MCF 10A (cell line): ENCODE results near the gene SCN2B. TPM values are rescaled to one million over a fixed set of nuclear protein-coding genes. Genes with fewer than 3 reads are reported as not detected.

Source experiments
- BruUV-seq: library from RNA; stranded (reverse); fragments of 400-500 nt; replicated peaks from 2 replicates; lab custom pipeline; 2021; lab: Mats Ljungman, UMichigan
- CTCF ChIA-PET: fragments of 300-600 bp; sonication (Branson Sonifier 250); formaldehyde crosslinking; extraction: SDS; loops from one replicate; lab custom pipeline; 2021; ENCODE audit warnings: antibody characterized with exemption, inconsistent platforms; lab: Yijun Ruan, JAX
- POLR2A ChIA-PET: fragments of 300-600, 350-650 bp; sonication (Branson Sonifier 250); formaldehyde crosslinking; extraction: SDS; loops from one replicate; lab custom pipeline; 2020; ENCODE audit warnings: antibody characterized with exemption, inconsistent platforms; lab: Yijun Ruan, JAX
- DNase-seq: peaks from one replicate; pipeline ENCODE4 v3.0.0-alpha.2; 2018; ENCODE audit not compliant: unreplicated experiment
- H3K27ac Mint-ChIP-seq: one replicate; pipeline ENCODE4 v1.8.0; 2022; ENCODE audit warnings: mild to moderate bottlenecking, low read depth, mixed read lengths; ENCODE audit not compliant: unreplicated experiment
- H3K27me3 Mint-ChIP-seq: one replicate; pipeline ENCODE4 v1.8.0; 2022; ENCODE audit warnings: mixed read lengths; ENCODE audit not compliant: insufficient read depth, unreplicated experiment
- H3K36me3 Mint-ChIP-seq: one replicate; pipeline ENCODE4 v1.8.0; 2022; ENCODE audit warnings: mild to moderate bottlenecking, moderate library complexity, mixed read lengths; ENCODE audit not compliant: insufficient read depth, unreplicated experiment
- H3K4me1 Mint-ChIP-seq: one replicate; pipeline ENCODE4 v1.8.0; 2022; ENCODE audit warnings: mixed read lengths; ENCODE audit not compliant: insufficient read depth, unreplicated experiment
- H3K4me3 Mint-ChIP-seq: one replicate; pipeline ENCODE4 v1.8.0; 2022; ENCODE audit warnings: mild to moderate bottlenecking, moderate library complexity, mixed read lengths; ENCODE audit not compliant: unreplicated experiment
- H3K9me3 Mint-ChIP-seq: one replicate; pipeline ENCODE4 v1.8.0; 2022; ENCODE audit warnings: mixed read lengths; ENCODE audit not compliant: unreplicated experiment
- CTCF ChIP-seq: fragments of 200-600 bp; IDR thresholded peaks from one replicate; pipeline ENCODE4 v1.8.0; 2022; ENCODE audit warnings: antibody characterized with exemption, mild to moderate bottlenecking; ENCODE audit not compliant: unreplicated experiment
- intact Hi-C: fragments of 100-400 bp; cut with micrococcal nuclease; formaldehyde crosslinking; loops from 2 replicates; pipeline ENCODE4 v1.14.1; 2022
- total RNA-seq: library from RNA; stranded (reverse); gene quantifications from 2 replicates; pipeline ENCODE4 v1.2.3, GENCODE V29; 2022

The SCN2B gene
- total RNA-seq, 1 experiment from 2014 or later: not detected

- no TSS peak for BruUV-seq
- Mint-ChIP-seq H3K4me1 (no peaks in the 10 kb centered on the region), H3K27ac (no peak overlapping the region), H3K9me3 (no peaks in the 10 kb centered on the region), H3K36me3 (no peaks in the 10 kb centered on the region), H3K27me3 (peaks cover 32% of the 10 kb centered on the region), H3K4me3 (no peak overlapping the region)
- POLR2A ChIA-PET: no interaction called here
- DNase-seq: no peak
- TF ChIP-seq CTCF: no peak
- CTCF ChIA-PET: interaction anchor here (1.2 to 1.8 kb wide), 2 partner anchors 9 to 49 kb away, joined by 3 to 4 read pairs; no protein-coding TSS in a partner anchor
- intact Hi-C loops: no loop called here
These were observed 13.6 kb downstream of the SCN2B start for GRCh38 chr11:118162846-118163245.

GRCh38 chr11:118161786-118162185 is 14.7 kb downstream of the SCN2B start:
- Mint-ChIP-seq H3K4me3 (no peak overlapping the region), H3K36me3 (no peaks in the 10 kb centered on the region), H3K4me1 (peaks cover 5% of the 10 kb centered on the region), H3K9me3 (no peaks in the 10 kb centered on the region), H3K27me3 (peaks cover 42% of the 10 kb centered on the region), H3K27ac (no peak overlapping the region)
- no peak for TF ChIP-seq CTCF
- no peak for DNase-seq
- intact Hi-C loops: no loop called here
- ChIA-PET POLR2A (no interaction called here), CTCF (interaction anchor here (0.6 to 1.8 kb wide), 3 partner anchors 10 to 854 kb away, joined by 3 to 4 read pairs (median 4); no protein-coding TSS in a partner anchor)
- no TSS peak for BruUV-seq

GRCh38 chr11:118157186-118157895 is 19.1 kb downstream of the SCN2B start:
- Mint-ChIP-seq H3K27ac (no peak overlapping the region), H3K27me3 (peaks cover 58% of the 10 kb centered on the region), H3K4me1 (peaks cover 8% of the 10 kb centered on the region), H3K36me3 (no peaks in the 10 kb centered on the region), H3K9me3 (no peaks in the 10 kb centered on the region), H3K4me3 (no peak overlapping the region)
- TF ChIP-seq CTCF: no peak
- no TSS peak for BruUV-seq
- ChIA-PET CTCF (interaction anchor here (0.6 to 7.0 kb wide), 7 partner anchors 8 to 731 kb away, joined by 3 to 89 read pairs (median 3); no protein-coding TSS in a partner anchor), POLR2A (interaction anchor here (0.8 to 1.3 kb wide), 2 partner anchors 12 to 18 kb away, joined by 3 to 4 read pairs; no protein-coding TSS in a partner anchor)
- intact Hi-C loops: no loop called here
- DNase-seq: no peak

GRCh38 chr11:118156531-118157185 is 19.8 kb downstream of the SCN2B start:
- Mint-ChIP-seq H3K4me3 (no peak overlapping the region), H3K4me1 (peaks cover 8% of the 10 kb centered on the region), H3K36me3 (no peaks in the 10 kb centered on the region), H3K27ac (no peak overlapping the region), H3K9me3 (no peaks in the 10 kb centered on the region), H3K27me3 (peaks cover 51% of the 10 kb centered on the region)
- intact Hi-C loops: no loop called here
- CTCF ChIA-PET: interaction anchor here (0.5 to 7.0 kb wide), 7 partner anchors 9 to 314 kb away, joined by 3 to 89 read pairs (median 3); no protein-coding TSS in a partner anchor
- no peak for DNase-seq
- POLR2A ChIA-PET: interaction anchor here (0.6 to 1.3 kb wide), 4 partner anchors 9 to 80 kb away, joined by 3 to 4 read pairs (median 3); partner anchors contain the start of gene TMPRSS4
- TF ChIP-seq CTCF: no peak
- no TSS peak for BruUV-seq
